Activated T-cell treated with anti-CD3 and anti-CD28 coated beads for 48 hours (primary cell): ENCODE results near the gene MAGI1.

Experiments used
- DNase-seq: peaks from one replicate; pipeline ENCODE4 v3.0.0-alpha.2; 2020; ENCODE audit warnings: low read depth

Gene MAGI1

GRCh38 chr3:65409176-65409569 is 629.5 kb downstream of the MAGI1 start:
- DNase-seq = no peak

- DNase-seq = no peak
These were observed 630.1 kb downstream of the MAGI1 start for GRCh38 chr3:65408531-65409175.

- no peak for DNase-seq
These were observed 632.2 kb downstream of the MAGI1 start for GRCh38 chr3:65406470-65406869.

GRCh38 chr3:65402597-65402996 is 636.1 kb downstream of the MAGI1 start:
- DNase-seq = no peak

- DNase-seq = no peak
These were observed 637.1 kb downstream of the MAGI1 start for GRCh38 chr3:65401359-65402305.

GRCh38 chr3:65400899-65401298 is 637.8 kb downstream of the MAGI1 start:
- no peak for DNase-seq

- DNase-seq = no peak
These were observed 639.8 kb downstream of the MAGI1 start for GRCh38 chr3:65398953-65399352.

GRCh38 chr3:65396078-65396477 is 642.6 kb downstream of the MAGI1 start:
- DNase-seq = no peak

GRCh38 chr3:65391068-65391467 is 647.6 kb downstream of the MAGI1 start:
- DNase-seq = no peak

GRCh38 chr3:65385805-65386204 is 652.9 kb downstream of the MAGI1 start:
- no peak for DNase-seq

- no peak for DNase-seq
These were observed 657.2 kb downstream of the MAGI1 start for GRCh38 chr3:65381496-65382010.

- DNase-seq = no peak
These were observed 659.5 kb downstream of the MAGI1 start for GRCh38 chr3:65379223-65379622.

GRCh38 chr3:65377637-65378036 is 661.1 kb downstream of the MAGI1 start:
- DNase-seq = no peak

GRCh38 chr3:65376426-65376825 is 662.3 kb downstream of the MAGI1 start:
- DNase-seq = no peak

- DNase-seq = no peak
These were observed 667.7 kb downstream of the MAGI1 start for GRCh38 chr3:65371053-65371452.

GRCh38 chr3:65368866-65369265 is 669.9 kb downstream of the MAGI1 start:
- no peak for DNase-seq

GRCh38 chr3:65362688-65363087 is 676.0 kb downstream of the MAGI1 start:
- DNase-seq = no peak

- DNase-seq = no peak
These were observed 677.3 kb downstream of the MAGI1 start for GRCh38 chr3:65361448-65361847.

- DNase-seq = no peak
These were observed 682.1 kb downstream of the MAGI1 start for GRCh38 chr3:65356331-65357248.

- no peak for DNase-seq
These were observed 683.8 kb downstream of the MAGI1 start for GRCh38 chr3:65354880-65355279.

GRCh38 chr3:65352951-65353350 is 685.8 kb downstream of the MAGI1 start:
- no peak for DNase-seq

- no peak for DNase-seq
These were observed 687.0 kb downstream of the MAGI1 start for GRCh38 chr3:65351753-65352152.
